DMS 273 (cell line): Measurements from ENCODE around the gene KCTD4.
A peak's percentile ranks its signal among the peaks of the same experiment; 100 is the strongest.
"Not testable (repeated sequence)": the region's sequence is repeated elsewhere in the genome, so short reads cannot be mapped to it uniquely, and the experiment has no call there.

Source experiments
- DNase-seq: peaks from one replicate; lab custom pipeline; 2025; ENCODE audit not compliant: unreplicated experiment; lab: John Stamatoyannopoulos, UW

Gene KCTD4

GRCh38 chr13:45216193-45216592 is 15.3 kb upstream of the KCTD4 start:
- no peak for DNase-seq

- DNase-seq = no peak
These were observed 14.7 kb upstream of the KCTD4 start for GRCh38 chr13:45215392-45216077.

- DNase-seq = no peak
These were observed 8.4 kb upstream of the KCTD4 start for GRCh38 chr13:45209229-45209628.

GRCh38 chr13:45208132-45208531 is 7.3 kb upstream of the KCTD4 start:
- DNase-seq = no peak

- peak; percentile 82 for DNase-seq
These were observed 6.5 kb upstream of the KCTD4 start for GRCh38 chr13:45207319-45207718.

- DNase-seq = peak; percentile 45
These were observed 5.5 kb upstream of the KCTD4 start for GRCh38 chr13:45206340-45206739.

- no peak for DNase-seq
These were observed 4.3 kb upstream of the KCTD4 start for GRCh38 chr13:45205124-45205523.

- DNase-seq = no peak
These were observed 1.1 kb downstream of the KCTD4 start for GRCh38 chr13:45199711-45200110.

- no peak for DNase-seq
These were observed 1.9 kb downstream of the KCTD4 start for GRCh38 chr13:45198924-45199323.

- DNase-seq = peak; percentile 16
These were observed 2.8 kb downstream of the KCTD4 start for GRCh38 chr13:45198041-45198440.

GRCh38 chr13:45196622-45197021 is 4.2 kb downstream of the KCTD4 start:
- no peak for DNase-seq

- DNase-seq = no peak
These were observed 4.7 kb downstream of the KCTD4 start for GRCh38 chr13:45196096-45196495.

- no peak for DNase-seq
These were observed 5.4 kb downstream of the KCTD4 start for GRCh38 chr13:45195421-45195820.

GRCh38 chr13:45194081-45194939 is 6.5 kb downstream of the KCTD4 start:
- peak; percentile 15 for DNase-seq

- no peak for DNase-seq
These were observed 9.0 kb downstream of the KCTD4 start for GRCh38 chr13:45191874-45192273.

- DNase-seq = not testable (repeated sequence)
These were observed 11.3 kb downstream of the KCTD4 start for GRCh38 chr13:45189511-45189910.

- DNase-seq = not testable (repeated sequence)
These were observed 11.8 kb downstream of the KCTD4 start for GRCh38 chr13:45189077-45189476.

GRCh38 chr13:45185286-45185685 is 15.6 kb downstream of the KCTD4 start:
- no peak for DNase-seq

- DNase-seq = no peak
These were observed 16.2 kb downstream of the KCTD4 start for GRCh38 chr13:45184693-45185092.

- no peak for DNase-seq
These were observed 19.9 kb downstream of the KCTD4 start for GRCh38 chr13:45180713-45181601.

GRCh38 chr13:45180303-45180702 is 20.5 kb downstream of the KCTD4 start:
- no peak for DNase-seq
